ENCODE results near the gene ERFL. TPM values are rescaled to one million over a fixed set of nuclear protein-coding genes. Genes with fewer than 3 reads are reported as not detected.

ERFL gene
- total and polyA plus RNA-seq, 2 of the 8 experiments (the other 6 are each of a cell fraction or from before 2014, with no cell fraction given): 0.12 TPM; not detected in 1

GRCh38 chr19:41959056-41960053, 31.1 kb upstream of the ERFL start, which contains the start of gene RABAC1 (continued):
- TF ChIP-seq ZNF274 (IDR thresholded peaks at IDR 0.05; ENCODE audit: borderline replicate concordance, extremely low read depth, low read length): no peak
- TF ChIP-seq CBX8 (IDR thresholded peaks at IDR 0.05; ENCODE audit: borderline replicate concordance, low read depth, low read length): no peak
- no peak for TF ChIP-seq POU5F1 (IDR thresholded peaks at IDR 0.05; ENCODE audit: low read depth, low read length)
- TF ChIP-seq EP300 (IDR thresholded peaks at IDR 0.05; ENCODE audit: borderline replicate concordance in 1 of 2, low read depth in 2 of 2, low read length in 2 of 2): no peak
- peak in 1 of 2 experiments; percentile 87; a peak in 2 of 4 replicates for TF ChIP-seq SIN3A (conservative IDR thresholded peaks at IDR 0.05 in 1 of 2, IDR thresholded peaks at IDR 0.05 in 1 of 2; ENCODE audit: low read depth in 1 of 2, low read length in 2 of 2)
- TF ChIP-seq KDM4A (IDR thresholded peaks at IDR 0.05; ENCODE audit: low read depth, low read length, severe bottlenecking): peak; percentile 83
- TF ChIP-seq EZH2 (IDR thresholded peaks at IDR 0.05; ENCODE audit: low read depth, low read length, severe bottlenecking): no peak
- no peak for TF ChIP-seq TEAD4 (IDR thresholded peaks at IDR 0.05; ENCODE audit: low read depth, low read length)
- TF ChIP-seq TCF12 (IDR thresholded peaks at IDR 0.05; ENCODE audit: low read depth, low read length): peak; percentile 67; the same call in 1 of the 2 replicates
- TF ChIP-seq PHF8 (conservative IDR thresholded peaks at IDR 0.05; ENCODE audit: low read depth, low read length): 0 out of 2 replicates have a peak, but pooled peaks have one; percentile 53

Data from H1 (cell line).